NB4 (cell line): Measurements from ENCODE around the gene TESK2.

ENCODE experiments used
- DNase-seq: peaks from one replicate; pipeline ENCODE4 v3.0.0; 2010; ENCODE audit warnings: low read depth
- H3K4me3 ChIP-seq: one replicate; pipeline ENCODE4 v1.5.1; 2011; ENCODE audit warnings: mild to moderate bottlenecking, low read depth, low read length, moderate library complexity
- CTCF ChIP-seq: IDR thresholded peaks from one replicate; pipeline ENCODE4 v1.5.1; 2012; ENCODE audit warnings: low read depth, low read length
- MYC ChIP-seq: IDR thresholded peaks from 2 replicates; pipeline ENCODE4 v1.6.1; 2011; ENCODE audit warnings: low read depth, low read length
- POLR2A ChIP-seq: IDR thresholded peaks from 2 replicates; pipeline ENCODE4 v1.6.1; 2011; ENCODE audit warnings: mild to moderate bottlenecking; ENCODE audit not compliant: insufficient read length; ENCODE audit errors: extremely low read depth
- TF ChIP-seq, protein P1 (sequence below): IDR thresholded peaks from 2 replicates; pipeline ENCODE4 v1.6.1; 2011; ENCODE audit warnings: low read depth, low read length

The TESK2 gene

GRCh38 chr1:45443580-45444446 is 47.1 kb downstream of the TESK2 start:
- DNase-seq: no peak
- TF ChIP-seq CTCF (no peak), POLR2A (no peak)
- TF ChIP-seq, protein P1, sequence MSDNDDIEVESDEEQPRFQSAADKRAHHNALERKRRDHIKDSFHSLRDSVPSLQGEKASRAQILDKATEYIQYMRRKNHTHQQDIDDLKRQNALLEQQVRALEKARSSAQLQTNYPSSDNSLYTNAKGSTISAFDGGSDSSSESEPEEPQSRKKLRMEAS: no peak
- no peak overlapping the region for H3K4me3 ChIP-seq

DNA sequence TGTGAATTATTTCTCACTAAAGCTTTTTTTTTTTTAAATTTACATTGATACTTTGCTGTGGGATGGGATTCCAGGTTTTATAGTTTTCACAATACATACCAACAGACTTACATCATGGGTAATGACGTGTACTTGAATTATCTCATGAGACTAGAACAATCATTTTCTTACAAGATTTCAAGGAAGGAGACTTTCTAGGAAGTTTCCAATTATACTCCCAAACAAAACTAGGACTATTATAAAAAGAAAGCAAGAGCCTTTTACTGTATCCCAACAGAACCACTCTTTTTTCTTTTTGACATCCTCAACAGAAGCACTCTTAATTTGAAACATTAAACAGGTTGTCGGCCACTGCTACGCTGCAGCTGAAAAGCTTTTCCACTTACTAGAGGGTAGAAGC is 48.7 kb downstream of the TESK2 start:
- no peak for TF ChIP-seq CTCF
- no peak for TF ChIP-seq MYC
- no peak for TF ChIP-seq POLR2A
- TF ChIP-seq, protein P1: no peak
- H3K4me3 ChIP-seq: no peak overlapping the region
- no peak for DNase-seq

GRCh38 chr1:45437323-45437722 is 53.6 kb downstream of the TESK2 start:
- no peak for DNase-seq
- TF ChIP-seq, protein P1: no peak
- TF ChIP-seq POLR2A (no peak), CTCF (no peak), MYC (no peak)
- H3K4me3 ChIP-seq: no peak overlapping the region

DNA sequence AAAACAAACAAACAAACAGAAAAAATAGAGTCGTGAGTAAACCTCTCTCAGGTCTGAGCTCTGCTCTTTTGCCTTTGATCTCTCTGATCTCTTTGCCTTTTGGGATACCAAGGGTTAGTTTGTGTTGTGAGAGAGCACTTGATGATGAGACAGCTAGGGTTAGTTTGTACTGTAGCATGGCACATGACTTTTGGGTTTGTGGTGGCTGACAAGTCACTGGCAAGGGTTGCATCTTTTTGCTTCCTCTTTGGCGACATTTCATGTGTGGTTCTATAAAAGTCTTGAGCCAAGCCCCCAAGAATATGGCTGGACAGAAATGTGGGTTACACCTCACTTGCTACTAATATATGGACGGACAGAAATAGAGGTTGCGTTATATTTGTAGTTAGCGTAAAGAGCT is 60.5 kb downstream of the TESK2 start:
- DNase-seq: peak; percentile 19
- H3K4me3 ChIP-seq: no peak overlapping the region
- TF ChIP-seq POLR2A (no peak), CTCF (no peak), MYC (no peak)
- TF ChIP-seq, protein P1: no peak

GRCh38 chr1:45429561-45430159 is 61.3 kb downstream of the TESK2 start:
- DNase-seq: no peak
- H3K4me3 ChIP-seq: no peak overlapping the region
- TF ChIP-seq POLR2A (no peak), CTCF (no peak), MYC (no peak)
- TF ChIP-seq, protein P1: no peak
